Small intestine (tissue), 7 donors: Measurements from ENCODE around the gene RHBDD1. TPM values are rescaled to one million over a fixed set of nuclear protein-coding genes. Genes with fewer than 3 reads are reported as not detected.

Experiments used
- DNase-seq, 2 donors: peaks; one replicate each; pipeline versions ENCODE4 v3.0.0 to v3.0.0-alpha.2; 2013
- FAIRE-seq: peaks from 2 replicates; lab custom pipeline; 2012; peaks lifted over from hg19 to GRCh38; lab: Jason Lieb, UNC
- H3K27ac ChIP-seq, 3 donors: one replicate each; pipeline ENCODE4 v1.5.1; 2013; ENCODE audit warnings: low read length in 2 of 3, mild to moderate bottlenecking in 2 of 3, control low read depth in 1 of 3, inconsistent platforms in 1 of 3, low read depth in 1 of 3, moderate library complexity in 1 of 3
- H3K27me3 ChIP-seq, 3 donors: one replicate each; pipeline ENCODE4 v1.6.1; 2013; ENCODE audit warnings: low read length in 3 of 3, inconsistent platforms in 1 of 3; ENCODE audit not compliant: control insufficient read depth in 3 of 3, insufficient read depth in 3 of 3
- H3K36me3 ChIP-seq, 3 donors: one replicate each; pipeline ENCODE4 v1.6.1; 2013; ENCODE audit warnings: low read length in 3 of 3, inconsistent platforms in 1 of 3, low read depth in 1 of 3, mild to moderate bottlenecking in 1 of 3, moderate library complexity in 1 of 3; ENCODE audit not compliant: control insufficient read depth in 3 of 3, insufficient read depth in 2 of 3
- H3K4me1 ChIP-seq, 3 donors: one replicate each; pipeline ENCODE4 v1.6.1; 2013; ENCODE audit warnings: low read length in 2 of 3, inconsistent platforms in 1 of 3, low read depth in 1 of 3, mild to moderate bottlenecking in 1 of 3, moderate library complexity in 1 of 3; ENCODE audit not compliant: control insufficient read depth in 3 of 3, insufficient read depth in 2 of 3
- H3K4me3 ChIP-seq, 3 donors: one replicate each; pipeline ENCODE4 v1.5.1; 2013; ENCODE audit warnings: low read length in 3 of 3, control low read depth in 1 of 3, inconsistent platforms in 1 of 3, low read depth in 1 of 3, mild to moderate bottlenecking in 1 of 3, moderate library complexity in 1 of 3
- H3K9me3 ChIP-seq, 2 donors: one replicate each; pipeline ENCODE4 v1.6.1; 2013; ENCODE audit warnings: low read depth in 1 of 2, low read length in 1 of 2; ENCODE audit not compliant: control insufficient read depth in 2 of 2, insufficient read depth in 1 of 2
- WGBS, 3 donors: extraction: QIAGEN DNeasy Blood & Tissue Kit; methylation state at CpG; one replicate each; pipeline ENCODE4 v1.1.7; 2013; 5-methylcytosine and 5-hydroxymethylcytosine counted together
- polyA plus RNA-seq, 4 donors: library from polyadenylated mRNA; stranded (reverse) in 3 of 4; unstranded in 1 of 4; fragments of 200-250 nt in 3 of 4; fragments of 120-200 nt in 1 of 4; gene quantifications; one replicate each; pipeline versions ENCODE4 v1.2.1 to v1.2.3, GENCODE V29; 2013
- donor health status: healthy with polysubstance abuse.
- donor health status: control.
- donor health status: control.
- donor health status: Bipolar disorder and iron deficiency.
- donor health status: healthy.

Gene RHBDD1
- polyA plus RNA-seq, 4 donors, result 3.1 to 23.4 (median 8.7) TPM

GRCh38 chr2:226895579-226895978, 59.7 kb downstream of the RHBDD1 start:
- FAIRE-seq (no peak), DNase-seq (no peak)
- WGBS, 3 donors, result 96 to 98% (median 96%) methylated on average over 2 of the region's 2 CpGs
- Histone ChIP-seq H3K9me3 (no peaks in the 10 kb centered on the region), H3K27ac (no peak overlapping the region), H3K4me1 (peaks cover 0 to 6% (median 2%) of the 10 kb centered on the region in 3 donors), H3K27me3 (no peaks in the 10 kb centered on the region), H3K36me3 (peaks cover 2 to 10% (median 4%) of the 10 kb centered on the region in 3 donors), H3K4me3 (no peak overlapping the region)

- DNase-seq (no peak), FAIRE-seq (no peak)
- WGBS, 3 donors, result 94 to 97% (median 95%) methylated on average over 4 of the region's 4 CpGs
- no peak overlapping the region for H3K27ac ChIP-seq
- H3K36me3 ChIP-seq, result peaks cover 2 to 13% (median 4%) of the 10 kb centered on the region in 3 donors
- H3K9me3 ChIP-seq, result no peaks in the 10 kb centered on the region
- H3K4me3 ChIP-seq, result no peak overlapping the region
- no peaks in the 10 kb centered on the region for H3K27me3 ChIP-seq
- peaks cover 0 to 3% (median 0%) of the 10 kb centered on the region in 3 donors for H3K4me1 ChIP-seq
Observed at GRCh38 chr2:226898121-226898520, 62.3 kb downstream of the RHBDD1 start.

GRCh38 chr2:226898897-226899296, 63.0 kb downstream of the RHBDD1 start:
- FAIRE-seq (no peak), DNase-seq (no peak)
- H3K36me3 ChIP-seq, result peaks cover 2 to 13% (median 4%) of the 10 kb centered on the region in 3 donors
- H3K9me3 ChIP-seq, result no peaks in the 10 kb centered on the region
- no peaks in the 10 kb centered on the region for H3K27me3 ChIP-seq
- no peak overlapping the region for H3K27ac ChIP-seq
- 88 to 94% (median 92%) methylated on average over 3 of the region's 3 CpGs for WGBS, 3 donors
- no peak overlapping the region for H3K4me3 ChIP-seq
- H3K4me1 ChIP-seq, result no peaks in the 10 kb centered on the region

- no peak for DNase-seq
- Histone ChIP-seq H3K4me1 (no peaks in the 10 kb centered on the region), H3K36me3 (peaks cover 0 to 11% (median 0%) of the 10 kb centered on the region in 3 donors), H3K9me3 (no peaks in the 10 kb centered on the region), H3K27ac (no peak overlapping the region), H3K4me3 (no peak overlapping the region), H3K27me3 (no peaks in the 10 kb centered on the region)
- WGBS, 3 donors, result 77 to 83% (median 78%) methylated on average over 6 of the region's 6 CpGs
- no peak for FAIRE-seq
Observed at GRCh38 chr2:226902041-226902966, 66.5 kb downstream of the RHBDD1 start.

- peaks cover 2% of the 10 kb centered on the region in 3 donors for H3K4me1 ChIP-seq
- H3K9me3 ChIP-seq, result no peaks in the 10 kb centered on the region
- no peak for DNase-seq
- H3K4me3 ChIP-seq, result no peak overlapping the region
- no peaks in the 10 kb centered on the region for H3K27me3 ChIP-seq
- WGBS, 3 donors, result 86 to 97% (median 90%) methylated on average over 4 of the region's 4 CpGs
- peaks cover 0 to 6% (median 0%) of the 10 kb centered on the region in 3 donors for H3K36me3 ChIP-seq
- H3K27ac ChIP-seq, result no peak overlapping the region
- FAIRE-seq, result no peak
Observed at GRCh38 chr2:226903179-226903578, 67.3 kb downstream of the RHBDD1 start.

GRCh38 chr2:226904592-226904991, 68.7 kb downstream of the RHBDD1 start:
- DNase-seq (no peak), FAIRE-seq (no peak)
- WGBS, 3 donors, result 79 to 92% (median 85%) methylated on average over 6 of the region's 6 CpGs
- Histone ChIP-seq H3K27ac (peak overlapping the region in 1 of 3 donors; percentile 6), H3K4me1 (peaks cover 3 to 8% (median 3%) of the 10 kb centered on the region in 3 donors), H3K4me3 (no peak overlapping the region), H3K36me3 (peaks cover 0 to 6% (median 0%) of the 10 kb centered on the region in 3 donors), H3K9me3 (no peaks in the 10 kb centered on the region), H3K27me3 (no peaks in the 10 kb centered on the region)

- H3K4me3 ChIP-seq, result no peak overlapping the region
- FAIRE-seq (no peak), DNase-seq (no peak)
- peak overlapping the region in 1 of 3 donors; percentile 6 for H3K27ac ChIP-seq
- H3K9me3 ChIP-seq, result no peaks in the 10 kb centered on the region
- WGBS, 3 donors, result 66 to 91% (median 84%) methylated on average over 6 of the region's 6 CpGs
- peaks cover 0 to 6% (median 0%) of the 10 kb centered on the region in 3 donors for H3K36me3 ChIP-seq
- peaks cover 3 to 8% (median 3%) of the 10 kb centered on the region in 3 donors for H3K4me1 ChIP-seq
- no peaks in the 10 kb centered on the region for H3K27me3 ChIP-seq
Observed at GRCh38 chr2:226905718-226906117, 69.9 kb downstream of the RHBDD1 start.

- H3K4me1 ChIP-seq, result peaks cover 3 to 8% (median 3%) of the 10 kb centered on the region in 3 donors
- H3K36me3 ChIP-seq, result peaks cover 0 to 6% (median 0%) of the 10 kb centered on the region in 3 donors
- 81 to 91% (median 83%) methylated on average over 4 of the region's 4 CpGs for WGBS, 3 donors
- DNase-seq (no peak), FAIRE-seq (no peak)
- H3K27ac ChIP-seq, result peak overlapping the region in 1 of 3 donors; percentile 22
- no peak overlapping the region for H3K4me3 ChIP-seq
- H3K27me3 ChIP-seq, result no peaks in the 10 kb centered on the region
- no peaks in the 10 kb centered on the region for H3K9me3 ChIP-seq
Observed at GRCh38 chr2:226906163-226906693, 70.4 kb downstream of the RHBDD1 start.
